22Rv1 (cell line): ENCODE data around the gene ZNF423.

Experiments
- ZFX ChIP-seq: fragments of 450-650 bp; IDR thresholded peaks from 2 replicates; pipeline ENCODE4 v1.6.1; 2017; ENCODE audit warnings: antibody characterized with exemption, borderline replicate concordance
- TF ChIP-seq, protein P1 (sequence below): fragments of 450-650 bp; IDR thresholded peaks from 2 replicates; pipeline ENCODE4 v1.5.1; 2017; ENCODE audit warnings: mild to moderate bottlenecking

DNA sequence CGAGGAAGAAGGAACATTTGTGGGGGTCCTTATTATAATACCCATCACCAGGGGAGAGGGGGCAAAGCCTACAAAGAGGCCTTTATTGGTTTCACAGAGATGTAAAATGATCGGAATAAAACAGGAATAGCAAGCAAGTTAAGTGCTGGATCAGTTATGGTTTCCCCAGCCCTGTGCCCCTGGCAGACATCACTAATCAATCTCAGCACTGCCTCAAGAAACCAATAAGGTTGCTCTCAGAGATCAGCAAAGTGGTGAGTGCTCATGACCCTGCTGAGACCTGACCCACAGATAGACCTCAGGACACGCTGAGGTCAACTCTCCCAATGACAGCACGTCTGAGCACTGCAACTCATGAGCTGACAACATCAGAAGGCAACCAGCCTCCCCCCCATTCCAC, 66.3 kb downstream of the ZNF423 start:
- TF ChIP-seq, protein P1, sequence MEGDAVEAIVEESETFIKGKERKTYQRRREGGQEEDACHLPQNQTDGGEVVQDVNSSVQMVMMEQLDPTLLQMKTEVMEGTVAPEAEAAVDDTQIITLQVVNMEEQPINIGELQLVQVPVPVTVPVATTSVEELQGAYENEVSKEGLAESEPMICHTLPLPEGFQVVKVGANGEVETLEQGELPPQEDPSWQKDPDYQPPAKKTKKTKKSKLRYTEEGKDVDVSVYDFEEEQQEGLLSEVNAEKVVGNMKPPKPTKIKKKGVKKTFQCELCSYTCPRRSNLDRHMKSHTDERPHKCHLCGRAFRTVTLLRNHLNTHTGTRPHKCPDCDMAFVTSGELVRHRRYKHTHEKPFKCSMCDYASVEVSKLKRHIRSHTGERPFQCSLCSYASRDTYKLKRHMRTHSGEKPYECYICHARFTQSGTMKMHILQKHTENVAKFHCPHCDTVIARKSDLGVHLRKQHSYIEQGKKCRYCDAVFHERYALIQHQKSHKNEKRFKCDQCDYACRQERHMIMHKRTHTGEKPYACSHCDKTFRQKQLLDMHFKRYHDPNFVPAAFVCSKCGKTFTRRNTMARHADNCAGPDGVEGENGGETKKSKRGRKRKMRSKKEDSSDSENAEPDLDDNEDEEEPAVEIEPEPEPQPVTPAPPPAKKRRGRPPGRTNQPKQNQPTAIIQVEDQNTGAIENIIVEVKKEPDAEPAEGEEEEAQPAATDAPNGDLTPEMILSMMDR = no peak
- no peak for TF ChIP-seq ZFX
